Testis (tissue), 2 donors: ENCODE measurements around the gene TFG.

Experiments
- POLR2A ChIP-seq: fragments of 450-650 bp; IDR thresholded peaks from one replicate; pipeline ENCODE4 v1.6.1; 2017; ENCODE audit warnings: antibody characterized with exemption, mild to moderate bottlenecking, moderate library complexity
- TF ChIP-seq, protein P1 (sequence below), 3 experiments: fragments of 450-650 bp in 2 of 3; fragments of 200-600 bp in 1 of 3; sonication (generic) in 1 of 3; IDR thresholded peaks; one replicate each; pipeline ENCODE4 v1.5.1; 2016 to 2019; ENCODE audit warnings: antibody characterized with exemption in 3 of 3, mild to moderate bottlenecking in 2 of 3, moderate library complexity in 1 of 3

DNA sequence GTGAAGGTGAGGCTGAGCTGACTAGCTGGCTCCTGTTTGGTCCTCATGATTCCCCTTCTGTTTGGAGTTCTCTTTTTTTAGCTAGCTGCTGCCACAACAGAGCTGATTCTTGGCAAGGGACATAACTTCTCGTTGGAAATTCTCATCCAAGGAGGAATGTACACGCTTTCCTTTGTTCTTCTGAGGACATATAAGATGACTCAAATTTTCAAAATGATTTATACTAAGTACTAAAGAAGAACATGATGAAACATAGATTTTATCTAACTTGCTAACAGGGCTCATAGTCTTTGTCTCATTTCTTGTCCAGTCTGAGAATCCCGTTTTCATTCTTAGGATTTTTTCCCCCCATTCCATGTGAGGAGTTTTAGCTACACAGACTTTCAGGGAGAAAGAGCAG, 2.9 kb upstream of the TFG start:
- TF ChIP-seq, protein P1, sequence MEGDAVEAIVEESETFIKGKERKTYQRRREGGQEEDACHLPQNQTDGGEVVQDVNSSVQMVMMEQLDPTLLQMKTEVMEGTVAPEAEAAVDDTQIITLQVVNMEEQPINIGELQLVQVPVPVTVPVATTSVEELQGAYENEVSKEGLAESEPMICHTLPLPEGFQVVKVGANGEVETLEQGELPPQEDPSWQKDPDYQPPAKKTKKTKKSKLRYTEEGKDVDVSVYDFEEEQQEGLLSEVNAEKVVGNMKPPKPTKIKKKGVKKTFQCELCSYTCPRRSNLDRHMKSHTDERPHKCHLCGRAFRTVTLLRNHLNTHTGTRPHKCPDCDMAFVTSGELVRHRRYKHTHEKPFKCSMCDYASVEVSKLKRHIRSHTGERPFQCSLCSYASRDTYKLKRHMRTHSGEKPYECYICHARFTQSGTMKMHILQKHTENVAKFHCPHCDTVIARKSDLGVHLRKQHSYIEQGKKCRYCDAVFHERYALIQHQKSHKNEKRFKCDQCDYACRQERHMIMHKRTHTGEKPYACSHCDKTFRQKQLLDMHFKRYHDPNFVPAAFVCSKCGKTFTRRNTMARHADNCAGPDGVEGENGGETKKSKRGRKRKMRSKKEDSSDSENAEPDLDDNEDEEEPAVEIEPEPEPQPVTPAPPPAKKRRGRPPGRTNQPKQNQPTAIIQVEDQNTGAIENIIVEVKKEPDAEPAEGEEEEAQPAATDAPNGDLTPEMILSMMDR (IDR thresholded peaks at IDR 0.05) = no peak
- no peak for TF ChIP-seq POLR2A
